Neuron (in vitro differentiated cells): ENCODE measurements around the gene MGAT5.

ENCODE experiments used
- H2AFZ ChIP-seq: one replicate; pipeline ENCODE4 v1.6.1; 2013; ENCODE audit warnings: low read depth, mild to moderate bottlenecking, inconsistent platforms, low read length, moderate library complexity
- H3K27me3 ChIP-seq: one replicate; pipeline ENCODE4 v1.6.1; 2013; ENCODE audit warnings: low read length; ENCODE audit not compliant: insufficient read depth
- H3K36me3 ChIP-seq: one replicate; pipeline ENCODE4 v1.6.1; 2013; ENCODE audit warnings: low read length; ENCODE audit not compliant: insufficient read depth
- H3K4me1 ChIP-seq: one replicate; pipeline ENCODE4 v1.6.1; 2013; ENCODE audit warnings: low read length; ENCODE audit not compliant: insufficient read depth
- H3K4me3 ChIP-seq: 2 replicates; pipeline ENCODE4 v1.5.1; 2013; ENCODE audit warnings: mild to moderate bottlenecking, low read length, moderate library complexity
- H3K9me3 ChIP-seq: one replicate; pipeline ENCODE4 v1.6.1; 2013; ENCODE audit warnings: low read length

The MGAT5 gene

DNA sequence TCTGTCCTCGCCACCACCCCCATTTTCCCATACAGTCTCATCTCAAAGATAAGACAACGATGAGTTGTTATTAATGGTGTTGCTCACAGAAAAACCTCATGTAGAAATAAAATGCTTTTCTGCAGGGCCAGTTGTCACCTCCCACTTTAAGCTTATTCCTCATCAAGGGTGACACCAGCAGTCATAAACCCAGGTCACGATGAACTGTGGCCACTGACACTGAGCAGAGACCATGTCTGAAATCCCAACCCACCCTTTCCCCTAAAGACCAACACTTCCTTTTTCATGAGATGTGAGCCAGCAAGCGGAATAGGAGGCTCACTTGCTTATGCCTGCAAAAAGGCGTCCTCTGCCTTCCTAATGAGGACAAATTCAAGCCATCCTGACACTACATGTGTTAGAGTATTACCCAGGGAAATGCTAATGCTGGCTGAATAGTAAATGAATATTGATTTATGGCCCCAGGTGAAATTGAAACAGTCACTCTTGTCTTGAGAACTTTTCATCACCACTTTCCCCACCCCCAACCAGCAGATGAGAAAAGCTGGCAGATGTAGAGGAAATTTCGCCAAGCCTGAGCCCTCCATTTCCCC lies 228.4 kb downstream of the MGAT5 start:
- Histone ChIP-seq H3K36me3 (no peaks in the 10 kb centered on the region), H3K4me3 (no peak overlapping the region)

GRCh38 chr2:134482766-134483340 lies 229.0 kb downstream of the MGAT5 start:
- no peaks in the 10 kb centered on the region for H3K9me3 ChIP-seq
- no peaks in the 10 kb centered on the region for H3K4me1 ChIP-seq
- no peak overlapping the region for H3K4me3 ChIP-seq
- peaks cover 3% of the 10 kb centered on the region for H3K27me3 ChIP-seq
- H3K36me3 ChIP-seq: no peaks in the 10 kb centered on the region
- H2AFZ ChIP-seq: no peak overlapping the region

More for the DNA sequence above, 228.4 kb downstream of the MGAT5 start:
- Histone ChIP-seq H2AFZ (no peak overlapping the region), H3K4me1 (no peaks in the 10 kb centered on the region), H3K27me3 (peaks cover 3% of the 10 kb centered on the region), H3K9me3 (no peaks in the 10 kb centered on the region)

GRCh38 chr2:134489732-134490384 lies 236.0 kb downstream of the MGAT5 start:
- Histone ChIP-seq H3K4me1 (no peaks in the 10 kb centered on the region), H3K4me3 (no peak overlapping the region), H2AFZ (no peak overlapping the region), H3K27me3 (peaks cover 3% of the 10 kb centered on the region), H3K9me3 (no peaks in the 10 kb centered on the region), H3K36me3 (no peaks in the 10 kb centered on the region)

DNA sequence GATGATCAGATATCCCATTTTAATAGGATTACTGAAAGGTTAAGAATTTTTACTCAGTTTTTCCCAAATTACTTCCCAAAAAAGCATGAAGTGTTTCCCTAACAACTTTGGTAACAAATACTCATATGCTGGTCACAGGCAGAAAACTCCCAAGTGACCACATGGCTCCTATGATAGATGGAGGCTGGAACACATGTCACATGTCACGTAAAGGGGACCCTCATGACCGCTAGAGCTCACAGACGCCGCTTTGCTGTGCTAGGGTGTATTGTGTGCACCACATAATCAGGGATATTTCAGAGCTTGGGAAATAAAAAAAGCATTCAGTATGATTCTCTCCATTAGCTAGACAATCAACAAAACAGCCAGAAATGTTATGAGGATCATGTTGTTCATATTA lies 236.7 kb downstream of the MGAT5 start:
- Histone ChIP-seq H3K4me1 (no peaks in the 10 kb centered on the region), H3K27me3 (peaks cover 3% of the 10 kb centered on the region), H3K36me3 (no peaks in the 10 kb centered on the region), H3K9me3 (no peaks in the 10 kb centered on the region), H3K4me3 (no peak overlapping the region), H2AFZ (no peak overlapping the region)

GRCh38 chr2:134491022-134491421 lies 237.2 kb downstream of the MGAT5 start:
- no peaks in the 10 kb centered on the region for H3K36me3 ChIP-seq
- H3K4me3 ChIP-seq: no peak overlapping the region
- no peaks in the 10 kb centered on the region for H3K9me3 ChIP-seq
- H2AFZ ChIP-seq: no peak overlapping the region
- no peaks in the 10 kb centered on the region for H3K4me1 ChIP-seq
- H3K27me3 ChIP-seq: peaks cover 3% of the 10 kb centered on the region

GRCh38 chr2:134491771-134492441 lies 238.0 kb downstream of the MGAT5 start:
- no peaks in the 10 kb centered on the region for H3K4me1 ChIP-seq
- H3K27me3 ChIP-seq: no peaks in the 10 kb centered on the region
- no peak overlapping the region for H2AFZ ChIP-seq
- no peaks in the 10 kb centered on the region for H3K36me3 ChIP-seq
- no peak overlapping the region for H3K4me3 ChIP-seq
- no peaks in the 10 kb centered on the region for H3K9me3 ChIP-seq

- Histone ChIP-seq H3K36me3 (no peaks in the 10 kb centered on the region), H3K27me3 (no peaks in the 10 kb centered on the region), H2AFZ (no peak overlapping the region), H3K9me3 (no peaks in the 10 kb centered on the region), H3K4me3 (no peak overlapping the region), H3K4me1 (no peaks in the 10 kb centered on the region)
Measured at GRCh38 chr2:134493797-134494196, 239.9 kb downstream of the MGAT5 start.

DNA sequence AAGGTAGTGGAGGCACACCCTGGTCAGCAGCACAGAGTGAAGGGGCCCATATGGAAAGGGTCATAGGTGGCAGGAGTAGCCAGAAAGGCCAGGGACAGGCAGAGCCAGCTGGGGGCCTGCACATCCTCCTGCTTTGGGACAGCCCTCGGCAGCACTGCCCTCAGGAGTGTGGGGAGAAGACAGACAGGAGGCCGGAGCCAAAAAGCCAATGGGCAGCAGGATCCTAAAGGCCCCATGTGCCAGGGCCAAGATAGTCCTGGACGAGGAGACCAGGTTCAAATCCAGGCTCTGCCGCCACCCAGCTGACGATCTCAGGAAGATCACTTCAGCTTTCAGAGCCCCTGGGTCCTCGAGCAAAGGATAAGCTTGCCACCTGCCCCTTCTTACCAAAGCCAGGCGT lies 244.8 kb downstream of the MGAT5 start:
- Histone ChIP-seq H3K4me3 (no peak overlapping the region), H3K4me1 (peaks cover 8% of the 10 kb centered on the region), H3K9me3 (no peaks in the 10 kb centered on the region), H3K27me3 (peaks cover 2% of the 10 kb centered on the region), H3K36me3 (no peaks in the 10 kb centered on the region), H2AFZ (no peak overlapping the region)

DNA sequence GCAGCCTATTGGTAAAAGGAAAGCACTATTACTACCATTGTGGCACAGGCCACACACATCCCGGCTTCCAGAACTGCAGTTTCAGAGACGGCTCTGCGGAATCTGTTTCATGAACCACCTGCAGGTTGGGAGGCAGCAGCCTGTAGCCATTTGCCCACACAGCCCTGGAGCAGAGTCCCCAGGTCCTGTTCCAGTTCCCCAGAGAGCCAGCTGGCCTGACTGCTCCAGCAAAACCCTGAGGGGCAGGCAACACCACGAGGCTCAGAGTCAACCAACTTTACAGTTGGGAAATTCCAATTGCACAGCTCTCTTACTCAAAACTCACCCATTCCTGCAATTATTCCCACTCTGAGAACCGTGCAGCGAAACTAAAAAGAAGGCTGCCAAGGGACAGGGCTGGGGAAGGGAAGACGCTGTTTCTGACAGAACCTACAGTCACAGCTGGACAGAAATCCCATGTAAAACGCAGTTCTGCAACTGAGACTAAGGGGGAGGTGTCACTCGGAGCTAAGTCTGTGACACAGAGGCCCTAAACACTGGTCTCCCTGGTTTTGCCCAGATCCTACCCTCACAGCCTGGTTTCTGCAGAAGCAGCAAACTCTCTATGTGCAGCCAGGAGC lies 245.5 kb downstream of the MGAT5 start:
- Histone ChIP-seq H3K9me3 (no peaks in the 10 kb centered on the region), H3K4me3 (no peak overlapping the region), H3K4me1 (peaks cover 8% of the 10 kb centered on the region), H2AFZ (no peak overlapping the region), H3K27me3 (peaks cover 2% of the 10 kb centered on the region), H3K36me3 (no peaks in the 10 kb centered on the region)

GRCh38 chr2:134500211-134500935 lies 246.5 kb downstream of the MGAT5 start:
- Histone ChIP-seq H3K27me3 (peaks cover 2% of the 10 kb centered on the region), H3K4me3 (no peak overlapping the region), H3K9me3 (no peaks in the 10 kb centered on the region), H2AFZ (no peak overlapping the region), H3K4me1 (peaks cover 8% of the 10 kb centered on the region), H3K36me3 (no peaks in the 10 kb centered on the region)

GRCh38 chr2:134501476-134502091 lies 247.7 kb downstream of the MGAT5 start:
- Histone ChIP-seq H3K27me3 (peaks cover 2% of the 10 kb centered on the region), H2AFZ (no peak overlapping the region), H3K9me3 (no peaks in the 10 kb centered on the region), H3K36me3 (no peaks in the 10 kb centered on the region), H3K4me1 (peaks cover 8% of the 10 kb centered on the region), H3K4me3 (no peak overlapping the region)

DNA sequence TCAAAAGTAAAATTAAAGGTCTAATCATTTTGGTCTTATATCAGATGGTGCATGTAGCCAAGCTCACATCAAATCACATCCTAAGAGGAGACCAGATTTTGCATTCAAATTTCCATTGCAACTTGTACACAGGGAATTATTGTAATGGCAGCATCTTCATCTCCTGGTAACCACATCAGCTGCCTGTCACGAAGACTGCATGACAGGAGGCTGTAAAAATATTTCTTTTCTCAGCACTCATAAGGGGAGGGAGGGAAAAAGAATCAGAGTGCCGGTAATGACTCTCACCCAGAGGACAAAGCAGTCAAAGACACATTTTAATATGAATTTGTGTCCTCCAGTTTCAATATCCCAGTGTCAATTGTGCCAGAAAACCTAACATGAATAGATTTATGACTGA lies 248.2 kb downstream of the MGAT5 start:
- Histone ChIP-seq H3K4me3 (no peak overlapping the region), H3K27me3 (peaks cover 2% of the 10 kb centered on the region), H3K36me3 (no peaks in the 10 kb centered on the region), H2AFZ (no peak overlapping the region), H3K9me3 (no peaks in the 10 kb centered on the region), H3K4me1 (peaks cover 8% of the 10 kb centered on the region)
